Activated CD4-positive, alpha-beta T cell treated with anti-CD3 and anti-CD28 coated beads for 24 hours (primary cell): ENCODE measurements around the gene ATP6AP1.
"Not testable (repeated sequence)": the region's sequence is repeated elsewhere in the genome, so short reads cannot be mapped to it uniquely, and the experiment has no call there.

ENCODE experiments used
- DNase-seq, 2 donors: peaks; one replicate each; pipeline ENCODE4 v3.0.0-alpha.2; 2020; ENCODE audit warnings: low read depth in 2 of 2

ATP6AP1 gene

GRCh38 chrX:154428176-154429171, at the start of gene ATP6AP1:
Gene ATP6AP1, plus strand, starts transcription at chrX:154428677. Its CDS starts 16 bp downstream, at chrX:154428693.
- DNase-seq: peak; percentile 64 to 77

GRCh38 chrX:154378799-154379568, 49.5 kb upstream of the ATP6AP1 start, which contains the start of gene EMD:
Gene EMD, plus strand, starts transcription at chrX:154379295. Its CDS starts 190 bp downstream, at chrX:154379485.
- peak; percentile 90 for DNase-seq

GRCh38 chrX:154379569-154379951, 48.9 kb upstream of the ATP6AP1 start:
- no peak for DNase-seq

- DNase-seq: no peak
Observed at GRCh38 chrX:154380153-154380552, 48.3 kb upstream of the ATP6AP1 start.

GRCh38 chrX:154380787-154381186, 47.7 kb upstream of the ATP6AP1 start:
- no peak for DNase-seq

- no peak for DNase-seq
Observed at GRCh38 chrX:154381271-154381670, 47.2 kb upstream of the ATP6AP1 start.

- no peak for DNase-seq
Observed at GRCh38 chrX:154382483-154383069, 45.9 kb upstream of the ATP6AP1 start.

GRCh38 chrX:154383359-154384283, 44.9 kb upstream of the ATP6AP1 start:
- no peak for DNase-seq

- no peak for DNase-seq
Observed at GRCh38 chrX:154384284-154384892, 44.1 kb upstream of the ATP6AP1 start.

GRCh38 chrX:154388094-154388493, 40.4 kb upstream of the ATP6AP1 start:
- not testable (repeated sequence) for DNase-seq

- DNase-seq: not testable (repeated sequence)
Observed at GRCh38 chrX:154388649-154389048, 39.8 kb upstream of the ATP6AP1 start.

GRCh38 chrX:154389812-154390747, 38.4 kb upstream of the ATP6AP1 start:
- DNase-seq: not testable (repeated sequence)

GRCh38 chrX:154396363-154396762, 32.1 kb upstream of the ATP6AP1 start:
- DNase-seq: not testable (repeated sequence)

GRCh38 chrX:154396973-154397887, 31.2 kb upstream of the ATP6AP1 start:
- peak in 1 of 2 donors; percentile 47 for DNase-seq

- DNase-seq: peak; percentile 77 to 80
Observed at GRCh38 chrX:154397888-154398667, 30.4 kb upstream of the ATP6AP1 start, which contains the start of gene RPL10. Gene RPL10, plus strand, starts transcription at chrX:154398377. Its CDS starts 143 bp downstream, at chrX:154398520.

- peak; percentile 67 to 71 for DNase-seq
Observed at GRCh38 chrX:154398668-154399526, 29.6 kb upstream of the ATP6AP1 start.
